GM12878 (cell line): ENCODE measurements around the gene ATP13A5.

Experiments
- BACH1 ChIP-seq: fragments of 450-650 bp; IDR thresholded peaks from 2 replicates; pipeline ENCODE4 v1.6.1; 2017; ENCODE audit warnings: mild to moderate bottlenecking, borderline replicate concordance
- CEBPB ChIP-seq, 2 experiments: fragments of 150-350 bp in 1 of 2; IDR thresholded peaks; 2 replicates each; pipeline ENCODE4 v1.6.1; 2012 to 2014; ENCODE audit warnings: low read depth in 2 of 2, low read length in 2 of 2, borderline replicate concordance in 1 of 2, inconsistent platforms in 1 of 2
- FOXK2 ChIP-seq: fragments of 450-650 bp; IDR thresholded peaks from 2 replicates; pipeline ENCODE4 v1.6.1; 2017; ENCODE audit warnings: mild to moderate bottlenecking, moderate library complexity
- NFYB ChIP-seq: IDR thresholded peaks from 2 replicates; pipeline ENCODE4 v1.6.1; 2011; ENCODE audit warnings: low read depth, mild to moderate bottlenecking, low read length, improper control_type of control experiment, moderate library complexity; ENCODE audit not compliant: insufficient read depth
- POLR2A ChIP-seq: IDR thresholded peaks from 2 replicates; pipeline ENCODE4 v1.6.1; 2011; ENCODE audit warnings: low read depth, mild to moderate bottlenecking, low read length
- SMAD1 ChIP-seq: fragments of 450-650 bp; IDR thresholded peaks from 2 replicates; pipeline ENCODE4 v1.6.1; 2018; ENCODE audit warnings: mild to moderate bottlenecking, low read depth; ENCODE audit not compliant: partially characterized antibody
- TARDBP ChIP-seq: IDR thresholded peaks from 2 replicates; pipeline ENCODE4 v1.6.1; 2016; ENCODE audit warnings: borderline replicate concordance
- TBL1XR1 ChIP-seq: IDR thresholded peaks from 2 replicates; pipeline ENCODE4 v1.6.1; 2012; ENCODE audit warnings: low read depth, low read length, improper control_type of control experiment
- TF ChIP-seq, protein P1 (sequence below), 3 experiments: IDR thresholded peaks in 2 of 3; conservative IDR thresholded peaks in 1 of 3; 2 replicates each; pipeline ENCODE4 v1.5.1; 2011; ENCODE audit warnings: low read depth in 3 of 3, low read length in 3 of 3, mild to moderate bottlenecking in 3 of 3, control low read depth in 2 of 3, moderate library complexity in 2 of 3, inconsistent platforms in 1 of 3, mixed read lengths in 1 of 3; ENCODE audit not compliant: control insufficient read depth in 2 of 3, insufficient read depth in 1 of 3; ENCODE audit errors: extremely low read depth in 1 of 3
- TF ChIP-seq, protein P2 (sequence below): IDR thresholded peaks from 2 replicates; pipeline ENCODE4 v1.6.1; 2011; ENCODE audit warnings: low read depth, low read length, improper control_type of control experiment, borderline replicate concordance
- TF ChIP-seq, protein P3 (sequence below): IDR thresholded peaks from 2 replicates; pipeline ENCODE4 v1.6.1; 2012; ENCODE audit warnings: low read depth, low read length, improper control_type of control experiment

DNA sequence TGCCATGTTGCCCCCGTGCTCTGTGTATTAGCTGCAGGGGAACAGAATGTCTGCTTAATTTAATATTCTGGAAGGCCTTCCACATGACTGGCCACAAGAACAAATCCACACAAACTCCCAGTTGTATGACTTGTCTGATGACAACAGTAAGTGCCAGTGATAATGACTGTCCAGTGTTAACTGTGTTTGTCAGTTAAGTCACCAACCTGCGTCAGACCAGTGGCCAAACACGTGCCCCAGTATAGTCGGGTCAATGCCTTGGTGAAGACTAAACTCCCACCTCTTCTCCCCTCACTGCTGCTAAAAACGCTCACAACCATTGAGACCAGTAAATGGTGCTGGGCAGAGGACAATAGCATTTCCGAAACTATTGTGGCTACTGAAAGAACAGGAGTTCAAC, 9.8 kb upstream of the ATP13A5 start:
- no peak for TF ChIP-seq CEBPB (IDR thresholded peaks at IDR 0.05; ENCODE audit: borderline replicate concordance in 1 of 2, low read depth in 2 of 2, low read length in 2 of 2)
- TF ChIP-seq BACH1 = no peak
- TF ChIP-seq, protein P1, sequence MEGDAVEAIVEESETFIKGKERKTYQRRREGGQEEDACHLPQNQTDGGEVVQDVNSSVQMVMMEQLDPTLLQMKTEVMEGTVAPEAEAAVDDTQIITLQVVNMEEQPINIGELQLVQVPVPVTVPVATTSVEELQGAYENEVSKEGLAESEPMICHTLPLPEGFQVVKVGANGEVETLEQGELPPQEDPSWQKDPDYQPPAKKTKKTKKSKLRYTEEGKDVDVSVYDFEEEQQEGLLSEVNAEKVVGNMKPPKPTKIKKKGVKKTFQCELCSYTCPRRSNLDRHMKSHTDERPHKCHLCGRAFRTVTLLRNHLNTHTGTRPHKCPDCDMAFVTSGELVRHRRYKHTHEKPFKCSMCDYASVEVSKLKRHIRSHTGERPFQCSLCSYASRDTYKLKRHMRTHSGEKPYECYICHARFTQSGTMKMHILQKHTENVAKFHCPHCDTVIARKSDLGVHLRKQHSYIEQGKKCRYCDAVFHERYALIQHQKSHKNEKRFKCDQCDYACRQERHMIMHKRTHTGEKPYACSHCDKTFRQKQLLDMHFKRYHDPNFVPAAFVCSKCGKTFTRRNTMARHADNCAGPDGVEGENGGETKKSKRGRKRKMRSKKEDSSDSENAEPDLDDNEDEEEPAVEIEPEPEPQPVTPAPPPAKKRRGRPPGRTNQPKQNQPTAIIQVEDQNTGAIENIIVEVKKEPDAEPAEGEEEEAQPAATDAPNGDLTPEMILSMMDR (IDR thresholded peaks at IDR 0.05 in 2 of 3, conservative IDR thresholded peaks at IDR 0.05 in 1 of 3; ENCODE audit: control insufficient read depth in 2 of 3, extremely low read depth in 1 of 3, insufficient read depth in 1 of 3, low read depth in 3 of 3, low read length in 3 of 3) = no peak
- no peak for TF ChIP-seq SMAD1
- TF ChIP-seq TARDBP = no peak
- TF ChIP-seq, protein P2, sequence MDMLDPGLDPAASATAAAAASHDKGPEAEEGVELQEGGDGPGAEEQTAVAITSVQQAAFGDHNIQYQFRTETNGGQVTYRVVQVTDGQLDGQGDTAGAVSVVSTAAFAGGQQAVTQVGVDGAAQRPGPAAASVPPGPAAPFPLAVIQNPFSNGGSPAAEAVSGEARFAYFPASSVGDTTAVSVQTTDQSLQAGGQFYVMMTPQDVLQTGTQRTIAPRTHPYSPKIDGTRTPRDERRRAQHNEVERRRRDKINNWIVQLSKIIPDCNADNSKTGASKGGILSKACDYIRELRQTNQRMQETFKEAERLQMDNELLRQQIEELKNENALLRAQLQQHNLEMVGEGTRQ = no peak
- no peak for TF ChIP-seq FOXK2
- no peak for TF ChIP-seq POLR2A
- TF ChIP-seq, protein P3, sequence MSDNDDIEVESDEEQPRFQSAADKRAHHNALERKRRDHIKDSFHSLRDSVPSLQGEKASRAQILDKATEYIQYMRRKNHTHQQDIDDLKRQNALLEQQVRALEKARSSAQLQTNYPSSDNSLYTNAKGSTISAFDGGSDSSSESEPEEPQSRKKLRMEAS = no peak
- TF ChIP-seq TBL1XR1 = no peak
- no peak for TF ChIP-seq NFYB
